Measurements from ENCODE around the gene HNRNPM. TPM values are rescaled to one million over a fixed set of nuclear protein-coding genes. Genes with fewer than 3 reads are reported as not detected.

Gene HNRNPM
- total RNA-seq, 3 donors from 2014 or later = 84.8 to 153 (median 116) TPM

DNA sequence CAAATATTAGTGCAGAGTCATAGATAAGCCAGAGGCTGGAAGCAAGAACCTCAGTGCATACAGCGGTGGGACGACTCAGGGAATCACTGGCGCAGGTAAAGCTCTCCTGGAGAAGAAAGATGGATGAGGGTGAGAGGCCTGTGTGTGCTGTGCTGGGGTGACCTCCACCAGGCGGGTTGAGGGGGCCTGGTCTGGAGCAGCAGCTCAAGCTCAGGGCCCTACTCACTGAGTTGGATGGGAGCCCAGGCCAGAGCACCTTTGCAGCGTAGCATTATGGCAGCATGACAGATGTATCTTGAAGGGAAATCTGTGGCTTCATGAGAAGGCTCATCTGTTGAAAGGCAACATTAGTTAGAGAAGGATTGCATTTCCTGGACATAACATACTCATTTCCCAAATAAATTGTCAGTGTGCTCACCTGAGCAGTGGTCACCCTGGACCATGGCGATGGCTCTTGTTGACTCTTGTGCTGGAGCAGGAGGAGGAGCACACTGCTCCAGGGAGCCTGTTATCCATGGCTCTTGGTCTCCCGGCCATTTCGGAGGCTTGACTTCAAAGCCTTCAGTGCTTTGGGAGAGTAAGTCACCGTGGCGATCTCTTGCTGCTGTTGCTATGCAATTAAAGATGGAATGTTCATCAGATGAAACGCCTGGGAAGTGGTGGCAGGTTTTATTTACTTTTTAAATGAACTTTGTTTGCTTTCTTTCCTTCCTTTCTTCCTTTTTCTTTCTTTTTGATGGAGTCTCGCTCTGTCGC, 25.0 kb downstream of the HNRNPM start:
- H3K36me3 ChIP-seq = peaks cover 14% of the 10 kb centered on the region
- intact Hi-C loops (cut with DNase I; ENCODE audit: low total_unique reads) = no loop called here
- no peaks in the 10 kb centered on the region for H3K27me3 ChIP-seq
- DNase-seq (ENCODE audit: low spot score in 2 of 2) = no peak
- H3K4me1 ChIP-seq = no peaks in the 10 kb centered on the region
- no peak overlapping the region for H3K4me3 ChIP-seq
- TF ChIP-seq, protein P1, sequence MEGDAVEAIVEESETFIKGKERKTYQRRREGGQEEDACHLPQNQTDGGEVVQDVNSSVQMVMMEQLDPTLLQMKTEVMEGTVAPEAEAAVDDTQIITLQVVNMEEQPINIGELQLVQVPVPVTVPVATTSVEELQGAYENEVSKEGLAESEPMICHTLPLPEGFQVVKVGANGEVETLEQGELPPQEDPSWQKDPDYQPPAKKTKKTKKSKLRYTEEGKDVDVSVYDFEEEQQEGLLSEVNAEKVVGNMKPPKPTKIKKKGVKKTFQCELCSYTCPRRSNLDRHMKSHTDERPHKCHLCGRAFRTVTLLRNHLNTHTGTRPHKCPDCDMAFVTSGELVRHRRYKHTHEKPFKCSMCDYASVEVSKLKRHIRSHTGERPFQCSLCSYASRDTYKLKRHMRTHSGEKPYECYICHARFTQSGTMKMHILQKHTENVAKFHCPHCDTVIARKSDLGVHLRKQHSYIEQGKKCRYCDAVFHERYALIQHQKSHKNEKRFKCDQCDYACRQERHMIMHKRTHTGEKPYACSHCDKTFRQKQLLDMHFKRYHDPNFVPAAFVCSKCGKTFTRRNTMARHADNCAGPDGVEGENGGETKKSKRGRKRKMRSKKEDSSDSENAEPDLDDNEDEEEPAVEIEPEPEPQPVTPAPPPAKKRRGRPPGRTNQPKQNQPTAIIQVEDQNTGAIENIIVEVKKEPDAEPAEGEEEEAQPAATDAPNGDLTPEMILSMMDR (IDR thresholded peaks at IDR 0.05) = no peak
- no peak for TF ChIP-seq POLR2A (IDR thresholded peaks at IDR 0.05)
- no peak for TF ChIP-seq POLR2AphosphoS5 (IDR thresholded peaks at IDR 0.05)
- no peak overlapping the region for H3K27ac ChIP-seq
- H3K9me3 ChIP-seq = no peaks in the 10 kb centered on the region

DNA sequence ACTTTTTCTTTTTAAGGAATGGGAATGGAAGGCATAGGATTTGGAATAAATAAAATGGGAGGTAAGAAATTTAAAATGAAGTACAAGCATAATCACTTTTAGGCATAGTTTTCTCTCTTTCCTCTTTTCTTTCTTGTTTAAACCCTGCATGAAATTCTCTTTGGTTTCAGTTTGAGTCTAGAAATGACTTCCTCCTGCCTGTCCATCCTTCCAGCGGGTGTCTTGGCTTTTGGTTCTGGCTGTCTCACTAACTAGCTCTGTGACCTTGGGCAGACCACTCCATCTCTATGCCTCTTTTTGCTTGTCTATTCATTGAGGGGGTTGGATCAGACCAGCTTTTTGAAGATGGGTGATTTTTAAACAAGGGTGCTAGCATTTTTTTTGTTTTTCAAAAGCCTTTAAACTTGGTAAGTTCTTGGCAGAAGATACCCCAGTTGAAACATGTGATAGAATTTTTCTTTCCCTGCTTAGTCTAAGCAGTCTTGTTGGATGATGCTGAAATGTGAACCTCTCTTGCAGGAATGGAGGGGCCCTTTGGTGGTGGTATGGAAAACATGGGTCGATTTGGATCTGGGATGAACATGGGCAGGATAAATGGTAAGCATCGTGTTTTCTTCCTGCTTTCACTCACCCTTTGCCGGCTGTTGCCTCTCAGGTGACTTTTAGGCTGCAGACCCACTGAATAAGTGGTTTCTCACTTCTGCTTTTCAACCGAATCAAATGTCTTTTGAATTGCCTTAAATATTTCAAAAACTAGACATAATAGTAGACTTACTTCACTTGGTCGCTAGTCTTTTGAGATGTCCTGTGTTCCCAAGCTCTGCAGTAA, 29.1 kb downstream of the HNRNPM start:
- Histone ChIP-seq H3K36me3 (peaks cover 8% of the 10 kb centered on the region), H3K27me3 (no peaks in the 10 kb centered on the region), H3K27ac (no peak overlapping the region), H3K4me3 (no peak overlapping the region), H3K4me1 (no peaks in the 10 kb centered on the region), H3K9me3 (no peaks in the 10 kb centered on the region)
- TF ChIP-seq POLR2AphosphoS5 (IDR thresholded peaks at IDR 0.05) = no peak
- TF ChIP-seq, protein P1 (IDR thresholded peaks at IDR 0.05) = no peak
- TF ChIP-seq POLR2A (IDR thresholded peaks at IDR 0.05) = no peak
- intact Hi-C loops (cut with DNase I; ENCODE audit: low total_unique reads) = no loop called here
- DNase-seq (ENCODE audit: low spot score in 2 of 2) = no peak

DNA sequence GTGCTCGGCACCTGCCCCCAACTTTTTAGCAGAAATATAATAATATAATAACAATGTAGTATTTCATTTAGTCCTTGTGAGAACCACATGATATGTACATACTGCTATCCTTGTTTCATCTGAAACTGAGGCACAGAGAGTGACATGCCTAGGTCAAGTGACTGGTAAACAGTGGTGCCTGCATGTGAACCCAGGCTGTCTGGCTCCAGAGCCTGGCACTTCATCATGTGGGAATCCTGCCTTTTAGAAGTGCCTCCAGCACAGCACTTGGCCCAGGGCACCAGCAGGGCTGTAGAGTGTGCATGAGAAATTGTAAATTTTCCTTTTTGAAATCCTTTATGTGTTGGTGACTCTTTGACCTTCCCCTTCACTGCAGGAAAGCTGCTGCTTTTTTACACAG, 30.2 kb downstream of the HNRNPM start:
- peaks cover 3% of the 10 kb centered on the region for H3K36me3 ChIP-seq
- H3K27me3 ChIP-seq = no peaks in the 10 kb centered on the region
- H3K9me3 ChIP-seq = no peaks in the 10 kb centered on the region
- intact Hi-C loops (cut with DNase I; ENCODE audit: low total_unique reads) = no loop called here
- TF ChIP-seq, protein P1 (IDR thresholded peaks at IDR 0.05) = no peak
- no peak for TF ChIP-seq POLR2AphosphoS5 (IDR thresholded peaks at IDR 0.05)
- TF ChIP-seq POLR2A (IDR thresholded peaks at IDR 0.05) = no peak
- H3K27ac ChIP-seq = no peak overlapping the region
- no peaks in the 10 kb centered on the region for H3K4me1 ChIP-seq
- no peak overlapping the region for H3K4me3 ChIP-seq
- DNase-seq (ENCODE audit: low spot score in 2 of 2) = no peak

DNA sequence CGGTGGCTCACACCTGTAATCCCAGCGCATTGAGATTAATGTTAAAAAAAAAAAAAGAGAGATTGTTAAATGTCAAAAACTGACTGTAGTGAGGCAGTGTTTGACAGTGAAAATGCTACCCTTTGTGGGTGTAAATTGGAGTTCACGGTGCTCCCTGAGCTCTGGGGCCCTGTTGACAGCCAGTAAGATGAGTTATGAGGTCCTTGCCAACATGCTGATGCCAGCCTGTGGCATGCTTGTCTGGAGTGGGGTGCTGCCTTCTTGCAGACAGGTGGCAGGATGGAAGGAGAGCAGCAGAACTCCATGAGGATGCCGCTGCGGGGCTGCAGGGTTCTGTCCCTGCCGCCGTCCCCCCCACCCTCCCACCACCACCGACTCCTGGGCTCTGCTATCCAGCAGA, 31.7 kb downstream of the HNRNPM start:
- no peaks in the 10 kb centered on the region for H3K9me3 ChIP-seq
- no peaks in the 10 kb centered on the region for H3K36me3 ChIP-seq
- DNase-seq (ENCODE audit: low spot score in 2 of 2) = no peak
- peaks cover 3 to 6% of the 10 kb centered on the region in 2 donors for H3K4me1 ChIP-seq
- H3K27me3 ChIP-seq = no peaks in the 10 kb centered on the region
- intact Hi-C loops (cut with DNase I; ENCODE audit: low total_unique reads) = no loop called here
- no peak overlapping the region for H3K27ac ChIP-seq
- no peak overlapping the region for H3K4me3 ChIP-seq
- TF ChIP-seq POLR2A (IDR thresholded peaks at IDR 0.05) (no peak), POLR2AphosphoS5 (IDR thresholded peaks at IDR 0.05) (no peak)
- TF ChIP-seq, protein P1 (IDR thresholded peaks at IDR 0.05) = no peak

DNA sequence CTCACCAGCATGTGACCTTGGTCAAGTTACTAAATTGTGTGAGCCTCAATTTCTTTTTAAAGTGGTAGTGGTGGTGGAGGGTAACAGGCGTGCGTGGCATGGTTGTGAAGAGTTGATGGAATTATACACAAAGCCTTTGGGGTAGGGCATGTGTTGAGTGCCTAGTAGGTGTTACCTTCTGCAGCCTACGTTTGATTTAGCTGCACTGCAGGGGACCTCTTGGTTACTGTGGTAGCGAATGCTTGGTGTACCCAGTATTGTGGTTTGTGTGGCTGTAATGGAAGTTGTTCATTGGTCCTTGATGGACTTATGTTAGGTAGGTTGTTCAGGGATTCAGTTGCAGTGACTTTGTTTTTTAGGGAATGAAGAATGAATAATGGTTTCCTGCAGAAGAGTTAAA, 33.1 kb downstream of the HNRNPM start:
- DNase-seq (ENCODE audit: low spot score in 2 of 2) = no peak
- Histone ChIP-seq H3K9me3 (no peaks in the 10 kb centered on the region), H3K36me3 (no peaks in the 10 kb centered on the region), H3K4me1 (peaks cover 3 to 8% of the 10 kb centered on the region in 2 donors), H3K4me3 (no peak overlapping the region), H3K27me3 (no peaks in the 10 kb centered on the region), H3K27ac (no peak overlapping the region)
- TF ChIP-seq POLR2A (IDR thresholded peaks at IDR 0.05) (no peak), POLR2AphosphoS5 (IDR thresholded peaks at IDR 0.05) (no peak)
- TF ChIP-seq, protein P1 (IDR thresholded peaks at IDR 0.05) = no peak
- intact Hi-C loops (cut with DNase I; ENCODE audit: low total_unique reads) = no loop called here
